ENCODE data around the gene BCL11B.

GRCh38 chr14:99185436-99186068 is 86.4 kb downstream of the BCL11B start:
- TF ChIP-seq ELF4 (IDR thresholded peaks at IDR 0.05) (no peak), FOXK2 (IDR thresholded peaks at IDR 0.05) (no peak), ARNT (IDR thresholded peaks at IDR 0.05) (no peak), NFRKB (IDR thresholded peaks at IDR 0.05) (no peak), FOXM1 (IDR thresholded peaks at IDR 0.05; ENCODE audit: borderline replicate concordance) (no peak), SP1 (IDR thresholded peaks at IDR 0.05) (no peak), BHLHE40 (IDR thresholded peaks at IDR 0.05; ENCODE audit: borderline replicate concordance) (no peak), FOXA1 (IDR thresholded peaks at IDR 0.05) (no peak), HDGF (IDR thresholded peaks at IDR 0.05; ENCODE audit: borderline replicate concordance) (no peak), ZNF384 (IDR thresholded peaks at IDR 0.05) (no peak), SUZ12 (IDR thresholded peaks at IDR 0.05) (no peak), PKNOX1 (IDR thresholded peaks at IDR 0.05) (no peak), TARDBP (IDR thresholded peaks at IDR 0.05) (no peak)

All from HEK293T (cell line).